Fibroblast of skin of scalp (primary cell): ENCODE measurements around the gene KRT77.

Source experiments
- DNase-seq: peaks from one replicate; pipeline ENCODE4 v3.0.0-alpha.2; 2013

Gene KRT77

DNA sequence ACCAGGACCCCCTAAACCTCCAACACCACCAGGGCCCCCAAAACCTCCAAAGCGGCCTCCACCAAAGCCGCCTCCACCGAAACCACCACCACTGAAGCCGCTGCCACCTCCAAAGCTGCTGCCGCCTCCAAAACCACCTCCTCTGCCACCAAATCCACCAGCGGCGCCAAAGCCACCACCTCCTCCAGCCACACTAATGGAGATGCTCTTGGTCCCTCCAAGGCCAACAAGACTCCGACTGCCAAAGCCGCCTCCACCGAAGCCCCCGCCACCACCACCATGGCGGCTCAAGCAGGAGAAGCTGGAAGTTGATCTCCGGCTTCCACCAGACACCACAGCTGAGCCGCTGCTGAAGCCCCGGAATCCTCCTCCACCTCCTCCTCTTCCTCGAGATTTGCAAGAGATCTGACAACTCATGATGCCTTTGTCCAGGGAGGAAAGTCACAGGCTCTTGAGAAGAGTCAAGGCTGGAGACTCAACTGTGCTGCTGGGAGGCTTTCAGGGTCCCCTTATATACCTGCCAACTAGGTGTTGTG lies 51.5 kb downstream of the KRT77 start, which contains the start of gene KRT2:
Gene KRT2, minus strand, starts transcription at position 486 of the 536 bp plus-strand sequence. Its CDS starts 69 bp downstream, at position 417.
- no peak for DNase-seq

DNA sequence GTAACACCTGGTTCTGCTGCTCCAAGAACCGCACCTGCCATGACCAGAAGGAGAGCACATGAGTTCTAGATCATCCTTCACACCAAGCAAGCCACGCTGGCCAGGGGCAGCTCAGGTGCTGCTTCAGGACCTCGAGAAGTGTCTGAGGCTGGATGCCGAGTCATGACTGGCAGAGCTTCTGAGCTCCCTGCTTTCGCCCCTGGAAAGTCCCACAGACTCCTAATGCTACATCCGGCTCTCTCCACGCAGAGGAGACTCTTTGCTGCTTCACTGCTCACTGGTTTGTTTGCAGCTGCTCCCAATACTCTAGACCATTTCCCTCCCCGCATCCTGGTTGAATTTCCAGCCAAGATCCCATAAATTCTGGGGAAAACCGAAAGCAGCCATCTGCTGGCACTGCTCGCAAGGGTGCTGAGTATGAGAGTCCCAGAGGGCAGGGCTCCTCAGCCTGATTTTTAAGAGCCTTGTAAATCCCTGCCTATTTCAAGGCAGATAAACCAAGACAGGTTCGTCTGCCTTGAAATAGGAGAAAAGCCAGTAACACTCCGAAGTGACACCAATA lies 52.7 kb downstream of the KRT77 start:
- DNase-seq: no peak

DNA sequence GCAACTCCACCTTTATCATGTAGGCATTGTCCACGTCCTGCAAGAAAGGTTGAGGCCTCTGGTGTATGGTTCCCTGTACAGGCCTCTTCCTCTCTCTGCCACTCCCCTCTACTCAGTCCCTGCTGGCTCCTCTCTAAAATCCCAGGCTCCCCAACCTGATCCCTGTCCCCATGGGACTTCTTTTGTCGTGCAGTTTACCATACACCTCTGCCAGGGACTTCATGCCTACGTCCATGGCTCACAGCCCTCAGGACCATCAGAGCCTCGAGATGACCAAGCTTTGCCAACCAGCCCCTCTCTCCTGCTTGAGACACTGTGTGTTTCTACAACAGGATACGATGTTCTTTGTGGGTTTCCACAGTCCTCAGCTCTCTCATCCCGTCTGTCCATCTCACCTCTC lies 54.3 kb downstream of the KRT77 start:
- DNase-seq: no peak

DNA sequence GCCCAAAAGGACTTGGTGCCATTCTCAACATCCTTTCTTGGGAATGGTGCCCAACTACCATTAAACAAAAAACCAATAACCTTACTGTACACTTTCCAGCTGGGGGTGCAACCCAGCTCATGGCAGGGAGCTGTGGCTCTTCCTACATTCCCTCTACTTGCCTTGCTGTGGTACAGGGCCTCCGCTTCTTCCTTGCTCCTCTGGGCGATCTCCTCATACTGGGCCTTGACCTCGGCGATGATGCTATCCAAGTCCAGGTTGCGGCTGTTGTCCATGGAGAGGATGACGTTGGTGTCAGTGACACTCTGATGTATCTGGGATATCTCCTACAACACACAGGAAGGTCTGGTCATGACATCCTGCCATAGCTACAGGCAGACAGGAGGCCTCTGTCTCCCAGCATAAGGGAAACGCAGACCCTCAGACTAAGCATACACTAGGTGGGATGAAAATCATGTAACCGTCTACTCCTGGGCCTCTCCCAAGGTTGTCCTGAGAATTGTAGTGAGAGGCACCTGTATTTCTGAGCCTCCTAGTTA lies 55.2 kb downstream of the KRT77 start:
- DNase-seq: no peak

DNA sequence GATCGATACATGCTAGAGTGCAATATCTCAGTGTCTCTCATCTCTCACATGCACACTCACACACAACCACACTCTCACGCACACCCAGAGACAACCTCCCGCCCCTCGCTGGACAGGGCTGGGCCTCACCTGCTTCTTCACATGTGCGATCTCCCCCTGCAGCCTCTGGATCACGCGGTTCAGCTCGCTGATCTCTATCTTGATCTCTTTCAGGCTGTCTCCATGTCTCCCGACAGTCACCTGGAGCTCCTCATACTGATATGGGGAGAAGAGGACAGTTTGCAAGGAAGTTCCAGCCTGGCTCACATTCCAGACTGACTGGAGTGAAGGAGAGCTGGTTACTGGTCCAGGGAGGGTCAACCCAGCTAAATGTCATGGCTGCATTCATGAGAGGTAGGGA lies 55.7 kb downstream of the KRT77 start:
- DNase-seq: no peak

DNA sequence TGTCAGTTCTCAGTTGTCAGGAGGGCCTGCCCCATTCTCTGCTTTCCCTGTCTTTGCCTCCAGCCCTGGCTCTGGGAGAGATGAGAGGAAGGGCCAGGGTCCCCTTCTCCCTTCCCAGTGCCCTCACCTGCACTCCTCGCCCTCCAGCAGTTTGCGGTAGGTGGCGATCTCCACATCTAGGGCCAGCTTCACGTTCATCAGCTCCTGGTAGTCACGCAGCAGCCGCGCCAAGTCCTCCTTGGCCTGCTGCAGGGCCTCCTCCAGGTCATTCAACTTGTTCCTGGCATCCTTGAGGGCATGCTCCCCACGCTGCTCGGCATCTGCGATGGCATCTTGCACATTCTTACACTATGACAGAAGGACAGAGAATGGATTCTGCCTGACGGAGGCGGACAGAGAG lies 56.7 kb downstream of the KRT77 start:
- DNase-seq: no peak

DNA sequence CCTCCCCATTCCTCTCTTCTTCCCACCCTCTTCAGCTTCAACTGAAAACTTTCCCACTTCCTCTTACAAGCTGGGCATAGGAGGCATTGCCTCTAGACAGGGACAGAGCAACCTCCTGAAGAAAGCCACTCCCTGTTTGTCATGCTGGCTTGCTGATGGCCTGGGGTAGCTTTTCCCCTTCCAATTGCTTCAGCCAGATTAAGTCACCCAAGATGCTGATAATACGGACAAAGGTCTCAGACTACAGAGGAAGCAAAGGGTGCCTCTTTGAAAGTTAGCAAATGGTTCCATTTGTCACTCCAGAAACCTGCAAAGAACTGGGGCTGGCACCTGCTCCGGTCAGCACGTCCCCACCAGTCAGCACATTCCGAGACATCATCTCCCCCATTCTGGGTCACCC lies 57.3 kb downstream of the KRT77 start:
- no peak for DNase-seq

DNA sequence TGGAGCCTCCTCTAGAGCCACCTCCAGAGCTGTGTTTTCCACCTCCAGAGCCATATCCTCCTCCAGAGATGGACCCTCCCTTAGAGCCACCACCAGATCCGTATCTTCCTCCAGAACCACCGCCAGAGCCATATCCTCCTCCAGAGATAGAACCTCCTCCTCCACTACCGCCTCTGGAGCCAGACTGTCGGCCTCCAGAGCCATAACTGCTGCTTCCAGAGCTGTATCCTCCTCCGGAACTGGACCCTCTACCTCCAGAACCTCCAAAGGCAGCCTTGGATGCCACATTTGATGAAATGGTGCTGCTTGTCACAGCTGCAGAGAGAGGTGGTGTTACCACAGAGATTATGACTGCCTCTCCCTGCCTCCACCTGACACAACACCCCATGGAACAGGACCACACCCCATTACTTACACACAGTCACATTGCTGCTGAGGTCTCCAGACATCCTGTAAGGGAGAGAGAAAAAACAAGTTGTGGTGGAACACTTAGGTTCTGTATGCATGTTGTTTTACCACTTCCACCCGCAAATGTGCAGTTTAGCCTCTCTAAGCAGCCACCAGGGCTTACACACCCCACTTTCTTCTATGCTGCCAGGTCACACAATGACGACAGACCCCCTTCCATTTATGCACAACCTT lies 58.1 kb downstream of the KRT77 start:
- no peak for DNase-seq

DNA sequence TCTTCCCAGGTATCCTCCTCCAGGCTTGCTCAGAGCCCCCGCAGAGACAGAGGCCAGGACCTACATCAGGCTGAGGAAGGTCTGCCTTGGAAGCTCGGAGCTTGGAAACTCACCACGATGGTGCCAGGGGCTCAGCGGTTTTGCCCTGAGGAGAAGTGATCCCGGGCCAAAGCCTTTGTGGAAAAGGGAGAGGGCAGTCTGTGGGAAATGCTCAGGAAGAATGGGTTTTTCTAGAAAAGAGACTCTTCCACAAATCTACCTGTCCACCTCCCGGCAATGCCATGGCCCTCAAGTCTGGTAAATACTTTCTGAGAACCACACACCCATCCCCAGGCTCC lies 59.3 kb downstream of the KRT77 start:
- no peak for DNase-seq

DNA sequence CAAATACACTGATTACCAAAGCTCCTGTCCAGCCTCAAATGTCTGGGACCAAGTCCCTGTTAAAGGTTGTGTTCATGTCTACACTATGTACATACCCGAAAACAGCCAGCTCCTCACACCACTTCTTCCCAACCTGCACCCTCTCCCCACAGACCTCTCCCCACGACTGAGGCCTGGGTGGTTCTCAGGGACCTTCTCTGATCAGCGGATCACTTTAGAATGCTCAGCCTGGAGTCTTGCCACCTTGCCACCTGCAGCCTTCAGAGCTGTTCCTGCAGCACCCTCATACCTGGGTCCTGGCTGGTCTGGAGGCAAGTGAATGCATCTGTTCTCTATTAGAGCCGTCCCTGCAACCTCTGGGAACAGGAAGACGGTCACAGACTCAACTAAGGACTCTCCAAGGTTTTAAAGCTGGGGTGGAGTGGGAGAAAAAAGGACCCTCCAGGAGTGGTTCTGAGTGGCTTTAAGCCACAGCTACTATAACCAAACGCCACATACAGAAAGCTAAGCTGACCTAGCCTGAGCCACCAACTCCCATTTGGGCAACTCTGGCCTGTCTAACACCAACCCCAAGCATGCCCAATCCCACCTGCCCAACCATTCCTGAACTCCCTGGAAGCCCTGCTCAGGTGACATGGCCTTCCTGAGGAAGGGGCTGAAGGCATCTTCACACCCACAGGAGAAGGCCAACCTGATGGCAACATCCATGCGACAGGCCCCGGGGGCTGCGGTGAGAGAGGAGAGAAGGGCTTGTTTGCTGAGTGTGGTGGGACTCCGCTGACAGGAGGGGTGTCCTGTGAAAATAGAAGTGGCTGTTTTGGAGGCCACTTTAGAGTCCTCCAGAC lies 59.9 kb downstream of the KRT77 start:
- DNase-seq: no peak

DNA sequence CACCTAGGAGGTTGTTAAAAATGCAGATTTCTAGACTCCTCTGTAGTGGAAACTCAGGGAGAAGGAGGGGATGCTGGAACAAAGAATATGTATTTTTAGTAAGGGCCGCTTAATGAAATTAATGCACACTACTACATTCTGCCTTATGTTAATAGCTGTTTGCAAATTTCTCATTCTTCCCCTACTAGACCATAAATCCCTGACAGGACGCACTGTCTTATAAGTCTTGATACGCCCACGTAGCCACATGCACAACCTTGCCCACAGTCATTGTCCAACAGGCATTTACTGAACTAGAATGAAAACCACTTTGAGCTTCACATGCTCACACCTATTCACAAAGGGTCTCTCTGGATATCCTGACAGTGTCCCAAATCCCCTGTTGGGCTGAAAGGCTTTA lies 61.9 kb downstream of the KRT77 start:
- no peak for DNase-seq
